GM12875 (cell line): ENCODE data around the gene DAPK1.

Experiments
- H3K4me3 ChIP-seq: one replicate; pipeline ENCODE4 v1.5.1; 2011; ENCODE audit warnings: low read depth, low read length, control low read depth
- TF ChIP-seq, protein P1 (sequence below): IDR thresholded peaks from 2 replicates; pipeline ENCODE4 v1.5.1; 2011; ENCODE audit warnings: low read depth, mild to moderate bottlenecking, control low read depth, inconsistent platforms, low read length, moderate library complexity, borderline replicate concordance; ENCODE audit not compliant: insufficient read depth

The DAPK1 gene

DNA sequence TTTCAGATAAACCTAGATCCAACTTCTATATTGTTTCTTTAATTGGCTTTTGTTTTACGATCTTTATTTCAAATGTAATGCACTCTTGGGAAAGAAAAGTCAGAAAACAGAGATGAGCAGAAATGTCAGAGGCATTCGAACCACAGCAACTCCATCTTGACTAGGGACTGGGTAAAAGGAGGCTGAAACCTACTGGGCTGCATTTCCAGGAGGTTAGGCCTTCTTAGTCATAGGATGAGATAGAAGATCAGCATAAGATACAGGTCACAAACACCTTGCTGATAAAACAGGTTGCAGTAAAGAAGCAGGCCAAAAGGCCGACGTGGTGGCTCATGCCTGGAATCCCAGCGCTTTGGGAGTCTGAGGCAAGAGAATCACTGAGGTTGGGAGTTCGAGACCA lies 30.5 kb upstream of the DAPK1 start:
- TF ChIP-seq, protein P1, sequence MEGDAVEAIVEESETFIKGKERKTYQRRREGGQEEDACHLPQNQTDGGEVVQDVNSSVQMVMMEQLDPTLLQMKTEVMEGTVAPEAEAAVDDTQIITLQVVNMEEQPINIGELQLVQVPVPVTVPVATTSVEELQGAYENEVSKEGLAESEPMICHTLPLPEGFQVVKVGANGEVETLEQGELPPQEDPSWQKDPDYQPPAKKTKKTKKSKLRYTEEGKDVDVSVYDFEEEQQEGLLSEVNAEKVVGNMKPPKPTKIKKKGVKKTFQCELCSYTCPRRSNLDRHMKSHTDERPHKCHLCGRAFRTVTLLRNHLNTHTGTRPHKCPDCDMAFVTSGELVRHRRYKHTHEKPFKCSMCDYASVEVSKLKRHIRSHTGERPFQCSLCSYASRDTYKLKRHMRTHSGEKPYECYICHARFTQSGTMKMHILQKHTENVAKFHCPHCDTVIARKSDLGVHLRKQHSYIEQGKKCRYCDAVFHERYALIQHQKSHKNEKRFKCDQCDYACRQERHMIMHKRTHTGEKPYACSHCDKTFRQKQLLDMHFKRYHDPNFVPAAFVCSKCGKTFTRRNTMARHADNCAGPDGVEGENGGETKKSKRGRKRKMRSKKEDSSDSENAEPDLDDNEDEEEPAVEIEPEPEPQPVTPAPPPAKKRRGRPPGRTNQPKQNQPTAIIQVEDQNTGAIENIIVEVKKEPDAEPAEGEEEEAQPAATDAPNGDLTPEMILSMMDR: no peak
- H3K4me3 ChIP-seq: no peak overlapping the region

DNA sequence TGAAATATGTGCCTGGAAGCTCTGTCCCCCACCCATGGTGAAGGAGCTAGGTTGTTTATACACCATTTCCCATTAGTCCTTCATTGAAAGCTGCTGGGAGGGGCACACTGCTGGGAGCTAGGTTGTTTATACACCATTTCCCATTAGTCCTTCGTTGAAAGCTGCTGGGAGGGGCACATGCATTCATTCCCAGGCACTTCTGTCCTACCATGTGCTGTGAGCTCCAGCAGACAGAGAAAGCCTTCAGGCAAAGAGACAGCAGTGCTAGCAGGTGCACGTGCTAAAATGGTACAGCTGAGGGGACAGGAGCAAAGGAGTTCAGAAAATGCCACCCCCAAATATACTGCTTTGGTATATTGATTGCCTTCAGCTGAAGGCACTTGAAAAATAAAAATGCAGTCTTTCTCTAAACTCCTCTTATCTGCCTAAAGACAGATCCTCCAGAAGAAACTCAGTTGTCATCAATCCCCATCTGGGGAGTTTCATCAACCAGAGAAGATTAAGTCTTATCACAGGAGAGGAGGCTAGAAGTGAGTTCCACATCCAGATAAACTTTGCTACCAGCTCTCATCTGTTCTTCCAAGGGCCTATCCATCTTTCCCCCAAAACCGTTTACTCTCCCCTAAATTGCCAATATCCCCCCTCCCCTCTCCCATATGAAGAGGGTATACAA lies 27.7 kb upstream of the DAPK1 start:
- TF ChIP-seq, protein P1: no peak
- no peak overlapping the region for H3K4me3 ChIP-seq

DNA sequence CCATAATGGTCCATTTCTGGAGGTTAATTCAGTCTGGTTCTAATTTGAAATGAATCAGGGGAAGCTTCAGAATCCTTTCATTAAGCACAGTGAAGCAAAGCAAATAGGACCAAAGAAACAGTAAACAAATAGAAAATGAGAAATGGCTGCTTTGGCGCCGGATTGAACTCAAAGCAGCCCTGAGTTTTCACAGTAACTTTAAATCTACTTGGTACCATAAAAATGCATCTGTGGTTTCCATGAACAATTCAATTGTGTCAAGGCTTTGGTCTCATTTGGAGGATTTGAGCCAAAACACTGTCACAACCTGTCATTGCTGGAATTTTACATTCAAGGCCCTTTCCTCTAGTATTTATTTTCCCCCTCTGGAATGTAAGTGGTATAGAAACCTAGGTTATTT lies 25.9 kb upstream of the DAPK1 start:
- no peak overlapping the region for H3K4me3 ChIP-seq
- TF ChIP-seq, protein P1: no peak

DNA sequence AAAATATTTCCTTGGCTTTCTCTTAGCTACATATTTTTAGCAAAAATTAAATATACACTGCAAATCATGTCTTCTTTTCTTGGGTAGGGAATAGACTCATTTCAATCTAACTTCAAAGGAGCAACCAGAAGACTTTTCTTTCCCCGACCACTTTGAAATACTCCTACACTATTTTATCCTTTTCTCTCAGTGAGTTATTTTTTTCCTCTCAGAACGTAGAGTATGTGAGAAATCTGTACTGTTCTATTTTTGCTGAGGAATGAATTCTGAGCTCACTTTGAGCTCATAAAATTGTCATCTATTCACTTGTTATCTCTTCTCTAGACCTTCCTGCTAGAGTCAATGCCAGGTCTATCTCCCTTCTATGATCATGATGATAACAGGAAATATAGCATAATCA lies 22.2 kb upstream of the DAPK1 start:
- no peak overlapping the region for H3K4me3 ChIP-seq
- TF ChIP-seq, protein P1: no peak

DNA sequence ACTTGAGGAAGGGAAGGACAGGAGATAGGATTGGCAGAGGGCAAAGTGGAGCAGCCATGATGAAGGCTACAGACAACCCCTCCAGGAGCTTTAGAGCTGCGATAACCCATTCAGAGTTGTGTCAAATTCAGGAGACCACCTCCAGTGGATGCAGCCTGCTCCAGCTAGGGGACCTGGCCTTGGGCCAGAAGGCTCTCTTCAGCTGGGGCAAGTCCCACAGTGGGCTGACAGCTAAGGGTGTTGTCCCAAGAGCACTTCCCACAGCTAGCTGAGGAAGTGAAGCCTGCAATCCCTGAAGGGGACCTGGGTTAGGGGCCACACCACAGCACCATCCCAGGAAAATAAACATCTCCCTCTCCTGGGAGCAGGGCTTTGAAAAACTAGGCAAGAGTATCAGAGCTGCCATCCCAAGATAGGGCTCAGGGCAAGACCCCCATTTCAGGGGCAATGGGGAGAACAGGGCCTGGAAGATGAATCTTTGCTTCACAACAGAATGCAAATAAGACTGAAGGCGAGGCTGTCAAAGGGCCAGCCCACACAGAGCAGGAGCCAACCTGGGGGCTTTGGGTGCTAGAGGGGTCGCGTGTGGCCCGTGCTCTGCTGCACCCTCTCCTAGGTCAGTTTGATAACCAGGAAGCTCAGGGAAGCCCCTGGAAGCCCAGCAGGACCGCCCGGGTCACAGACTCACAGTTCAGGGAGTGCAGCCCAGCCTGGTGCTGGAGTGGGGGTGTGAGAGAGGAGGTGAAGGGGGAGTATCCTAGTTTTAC lies 19.3 kb upstream of the DAPK1 start:
- TF ChIP-seq, protein P1: no peak

DNA sequence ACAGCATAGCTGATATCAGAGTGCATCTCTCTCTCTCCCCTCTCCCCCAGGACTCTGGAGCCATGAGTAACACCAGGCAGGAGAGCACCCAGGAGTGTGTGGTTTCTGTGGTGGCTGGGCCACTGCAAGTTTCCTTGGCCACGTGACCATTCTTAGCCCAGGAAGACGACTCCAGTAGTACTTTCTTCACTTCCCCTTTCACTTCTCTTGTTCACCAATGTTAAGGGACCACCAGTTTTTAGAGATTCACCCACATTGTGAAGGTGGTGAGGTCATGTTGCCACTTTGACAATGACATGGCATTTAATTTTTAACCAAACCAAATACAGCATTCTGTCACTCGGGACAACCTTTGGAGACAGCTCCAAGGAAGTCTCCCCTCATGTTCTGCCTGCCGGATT lies 17.9 kb upstream of the DAPK1 start:
- no peak overlapping the region for H3K4me3 ChIP-seq
- TF ChIP-seq, protein P1: no peak

More for the DNA sequence above, 19.3 kb upstream of the DAPK1 start:
- no peak overlapping the region for H3K4me3 ChIP-seq
